H1 (cell line): ENCODE measurements around the gene ADAMTS17. TPM values are rescaled to one million over a fixed set of nuclear protein-coding genes. Genes with fewer than 3 reads are reported as not detected.

Experiments used
- CTCF ChIA-PET: fragments of 300-600 bp; sonication (Branson Sonifier 250); formaldehyde crosslinking; loops from one replicate; lab custom pipeline; 2021; ENCODE audit not compliant: partially characterized antibody; lab: Charles Lee
- POLR2A ChIA-PET: fragments of 300-600 bp; sonication (Branson Sonifier 250); formaldehyde crosslinking; loops from one replicate; lab custom pipeline; 2021; ENCODE audit warnings: inconsistent platforms; ENCODE audit not compliant: partially characterized antibody; lab: Charles Lee
- DNase-seq, 2 experiments: peaks; one replicate each; pipeline versions ENCODE4 v3.0.0 to v3.0.0-alpha.2; 2010 to 2022; ENCODE audit warnings: low spot score in 2 of 2, low read depth in 1 of 2, mixed read lengths in 1 of 2
- FAIRE-seq: peaks from 2 replicates; lab custom pipeline; 2011; peaks lifted over from hg19 to GRCh38; lab: Jason Lieb, UNC
- H2AFZ ChIP-seq: 2 replicates; pipeline ENCODE4 v1.8.1; 2012; ENCODE audit warnings: low read length, inconsistent platforms
- H2AK5ac ChIP-seq: 2 replicates; pipeline ENCODE4 v1.6.1; 2013; ENCODE audit warnings: low read depth, low read length
- H2BK120ac ChIP-seq: replicated peaks from 2 replicates; pipeline ENCODE3; 2013; ENCODE audit warnings: low read depth, low read length, inconsistent platforms
- H2BK12ac ChIP-seq: 2 replicates; pipeline ENCODE4 v1.6.1; 2013; ENCODE audit warnings: low read depth, low read length
- H2BK15ac ChIP-seq: 2 replicates; pipeline ENCODE4 v1.6.1; 2013; ENCODE audit warnings: low read length
- H2BK20ac ChIP-seq: 2 replicates; pipeline ENCODE4 v1.6.1; 2013; ENCODE audit warnings: low read length
- H2BK5ac ChIP-seq: 2 replicates; pipeline ENCODE4 v1.6.1; 2013; ENCODE audit warnings: low read depth, low read length
- H3K14ac ChIP-seq: 2 replicates; pipeline ENCODE4 v1.6.1; 2013; ENCODE audit warnings: inconsistent platforms; ENCODE audit not compliant: insufficient read length
- H3K18ac ChIP-seq: 2 replicates; pipeline ENCODE4 v1.6.1; 2013; ENCODE audit warnings: low read length; ENCODE audit errors: extremely low read depth
- H3K23ac ChIP-seq: 2 replicates; pipeline ENCODE4 v1.6.1; 2013; ENCODE audit warnings: inconsistent platforms; ENCODE audit not compliant: insufficient read length
- H3K23me2 ChIP-seq: 2 replicates; pipeline ENCODE4 v1.6.1; 2013; ENCODE audit warnings: low read depth, low read length
- H3K27ac ChIP-seq: 2 replicates; pipeline ENCODE4 v1.6.1; 2011; ENCODE audit warnings: low read depth, low read length, inconsistent platforms
- H3K27me3 ChIP-seq, 4 experiments: replicated peaks in 1 of 4; 1 replicate in 1 of 4; 2 replicates in 3 of 4; pipeline versions ENCODE4 v1.6.1 to v1.8.1; 2011 to 2013; ENCODE audit warnings: low read length in 3 of 4, mild to moderate bottlenecking in 3 of 4, inconsistent platforms in 2 of 4, mixed read lengths in 2 of 4, moderate library complexity in 1 of 4; ENCODE audit not compliant: control insufficient read depth in 3 of 4, insufficient read depth in 3 of 4; ENCODE audit errors: extremely low read depth in 1 of 4
- H3K36me3 ChIP-seq, 4 experiments: 2 replicates each; pipeline versions ENCODE4 v1.6.1 to v1.8.1; 2011 to 2013; ENCODE audit warnings: mild to moderate bottlenecking in 4 of 4, low read length in 3 of 4, moderate library complexity in 2 of 4, control low read depth in 1 of 4, inconsistent platforms in 1 of 4; ENCODE audit not compliant: insufficient read depth in 4 of 4, control insufficient read depth in 2 of 4
- H3K4ac ChIP-seq: replicated peaks from 2 replicates; pipeline ENCODE3; 2013; ENCODE audit warnings: low read length, low read depth, mixed read lengths, inconsistent platforms; ENCODE audit not compliant: insufficient read length
- H3K4me1 ChIP-seq, 4 experiments: replicated peaks in 1 of 4; 1 replicate in 1 of 4; 2 replicates in 3 of 4; pipeline versions ENCODE4 v1.6.1 to v1.8.1; 2011 to 2013; ENCODE audit warnings: low read length in 3 of 4, inconsistent platforms in 2 of 4, mixed read lengths in 1 of 4; ENCODE audit not compliant: insufficient read depth in 4 of 4, control insufficient read depth in 3 of 4
- H3K4me2 ChIP-seq, 2 experiments: 2 replicates each; pipeline versions ENCODE4 v1.6.1 to v1.8.1; 2011 to 2013; ENCODE audit warnings: low read depth in 2 of 2, low read length in 2 of 2, control low read depth in 1 of 2, inconsistent platforms in 1 of 2, mild to moderate bottlenecking in 1 of 2; ENCODE audit not compliant: insufficient read depth in 1 of 2
- H3K4me3 ChIP-seq, 4 experiments: fragments of 200-600, 300-600 bp in 1 of 4; sonication (generic), shearing (Covaris generic), sonication (Bioruptor Twin) in 1 of 4; 2 replicates each; pipeline versions ENCODE4 v1.5.1 to v1.8.1; 2011 to 2016; ENCODE audit warnings: low read length in 4 of 4, low read depth in 3 of 4, control low read depth in 2 of 4, inconsistent platforms in 2 of 4, mild to moderate bottlenecking in 2 of 4, mixed read lengths in 1 of 4, moderate library complexity in 1 of 4; ENCODE audit not compliant: insufficient read depth in 2 of 4; ENCODE audit errors: extremely low read depth in 1 of 4
- H3K56ac ChIP-seq: replicated peaks from 2 replicates; pipeline ENCODE3; 2013; ENCODE audit warnings: low read depth, mild to moderate bottlenecking, mixed read lengths, low read length, inconsistent platforms; ENCODE audit not compliant: insufficient read length
- H3K79me1 ChIP-seq: 2 replicates; pipeline ENCODE4 v1.6.1; 2013; ENCODE audit warnings: low read depth, low read length, control low read depth
- H3K79me2 ChIP-seq, 2 experiments: 2 replicates each; pipeline versions ENCODE4 v1.6.1 to v1.8.1; 2012 to 2013; ENCODE audit warnings: low read length in 2 of 2, mild to moderate bottlenecking in 2 of 2, inconsistent platforms in 1 of 2; ENCODE audit not compliant: insufficient read depth in 2 of 2, control insufficient read depth in 1 of 2
- H3K9ac ChIP-seq, 4 experiments: replicated peaks in 1 of 4; 1 replicate in 1 of 4; 2 replicates in 3 of 4; pipeline versions ENCODE4 v1.6.1 to v1.8.1; 2011 to 2013; ENCODE audit warnings: low read depth in 3 of 4, low read length in 3 of 4, control low read depth in 2 of 4, mild to moderate bottlenecking in 2 of 4, moderate library complexity in 2 of 4, inconsistent platforms in 1 of 4; ENCODE audit errors: extremely low read depth in 1 of 4
- H3K9me3 ChIP-seq, 2 experiments: 2 replicates each; pipeline versions ENCODE4 v1.6.1 to v1.8.1; 2012 to 2013; ENCODE audit warnings: mild to moderate bottlenecking in 2 of 2, moderate library complexity in 2 of 2, control low read depth in 1 of 2, inconsistent platforms in 1 of 2, low read depth in 1 of 2, low read length in 1 of 2, mixed read lengths in 1 of 2; ENCODE audit not compliant: insufficient read depth in 2 of 2
- H4K20me1 ChIP-seq, 2 experiments: replicated peaks in 1 of 2; 2 replicates each; pipeline versions ENCODE3 to v1.8.1; 2011 to 2013; ENCODE audit warnings: inconsistent platforms in 2 of 2, low read length in 2 of 2, mild to moderate bottlenecking in 1 of 2; ENCODE audit not compliant: insufficient read depth in 2 of 2, control insufficient read depth in 1 of 2
- H4K5ac ChIP-seq: 2 replicates; pipeline ENCODE4 v1.6.1; 2013; ENCODE audit warnings: low read length, low read depth, mixed read lengths, inconsistent platforms; ENCODE audit not compliant: insufficient read length
- H4K8ac ChIP-seq: 2 replicates; pipeline ENCODE4 v1.8.0; 2013; ENCODE audit warnings: mild to moderate bottlenecking, moderate library complexity, low read length, inconsistent platforms; ENCODE audit not compliant: insufficient read depth; ENCODE audit errors: extremely low read depth
- H4K91ac ChIP-seq: replicated peaks from 2 replicates; pipeline ENCODE3; 2013; ENCODE audit warnings: low read length, mixed read lengths, inconsistent platforms; ENCODE audit not compliant: insufficient read length
- ASH2L ChIP-seq: fragments of 200-600, 300-600 bp; sonication (generic); IDR thresholded peaks from one replicate; pipeline ENCODE4 v1.7.1; 2017; ENCODE audit warnings: low read length
- CREB1 ChIP-seq: IDR thresholded peaks from 2 replicates; pipeline ENCODE4 v1.6.1; 2012; ENCODE audit warnings: inconsistent platforms
- GTF2F1 ChIP-seq: IDR thresholded peaks from 2 replicates; pipeline ENCODE4 v1.6.1; 2012; ENCODE audit warnings: low read depth, low read length, improper control_type of control experiment, borderline replicate concordance
- MAFK ChIP-seq: IDR thresholded peaks from 2 replicates; pipeline ENCODE4 v1.6.1; 2012; ENCODE audit warnings: low read depth, mild to moderate bottlenecking, improper control_type of control experiment, low read length
- POLR2A ChIP-seq, 2 experiments: IDR thresholded peaks; 1 replicate in 1 of 2; 2 replicates in 1 of 2; pipeline ENCODE4 v1.6.1; 2011; ENCODE audit warnings: low read depth in 2 of 2, low read length in 2 of 2, mild to moderate bottlenecking in 2 of 2; ENCODE audit errors: control extremely low read depth in 1 of 2
- SIX5 ChIP-seq: IDR thresholded peaks from 2 replicates; pipeline ENCODE4 v1.6.1; 2011; ENCODE audit warnings: mild to moderate bottlenecking, low read depth, low read length
- SUZ12 ChIP-seq: fragments of 200-600 bp; sonication (generic); IDR thresholded peaks from 2 replicates; pipeline ENCODE4 v1.6.1; 2012; ENCODE audit warnings: mild to moderate bottlenecking, inconsistent platforms, low read length, moderate library complexity, mixed read lengths
- TAF7 ChIP-seq: optimal IDR thresholded peaks from 2 replicates; pipeline ENCODE3; 2011; ENCODE audit warnings: low read depth, mild to moderate bottlenecking, inconsistent platforms, low read length, moderate library complexity, borderline replicate concordance
- TBP ChIP-seq: IDR thresholded peaks from 2 replicates; pipeline ENCODE4 v1.6.1; 2011; ENCODE audit warnings: low read depth, low read length, improper control_type of control experiment
- TCF12 ChIP-seq: IDR thresholded peaks from 2 replicates; pipeline ENCODE4 v1.6.1; 2011; ENCODE audit warnings: low read depth, mild to moderate bottlenecking, low read length
- WGBS, 2 experiments: shearing (Covaris generic) in 1 of 2; methylation state at CpG; one replicate each; pipeline versions ENCODE4 v1.1.6 to v1.1.7; 2013 to 2015; ENCODE audit warnings: low lambda C conversion rate in 2 of 2, mixed read lengths in 2 of 2, inconsistent platforms in 1 of 2, low coverage in 1 of 2, missing lambda C conversion rate in 1 of 2; ENCODE audit not compliant: insufficient replicate concordance in 2 of 2, insufficient coverage in 1 of 2, insufficient read length in 1 of 2; ENCODE audit errors: extremely low coverage in 1 of 2, missing lambda C conversion rate in 1 of 2; 5-methylcytosine and 5-hydroxymethylcytosine counted together
- polyA plus RNA-seq, 7 experiments: library from polyadenylated mRNA; depleted of rRNA in 3 of 7; stranded (reverse) in 5 of 7; unstranded in 2 of 7; fragments of >200 nt in 5 of 7; fragments of 200-250 nt in 2 of 7; gene quantifications; 1 replicate in 5 of 7; 2 replicates in 1 of 7; 4 replicates in 1 of 7; pipeline versions ENCODE4 v1.2.1 to v1.2.3, GENCODE V29; 2011 to 2013; ENCODE audit warnings: missing spikeins in 2 of 7, mixed read lengths in 2 of 7
- total RNA-seq: library from RNA; stranded (reverse); fragmentation: NEBNext Ultra II Directional; extraction: Animal tissue kit (Norgen Biotek cat#: 25700); gene quantifications from 2 replicates; pipeline ENCODE4 v1.2.1, GENCODE V29; 2021
- TF ChIP-seq, protein P1 (sequence below), 3 experiments: IDR thresholded peaks; 1 replicate in 2 of 3; 2 replicates in 1 of 3; pipeline versions ENCODE4 v1.5.1 to v1.6.1; 2011; ENCODE audit warnings: low read length in 3 of 3, mild to moderate bottlenecking in 3 of 3, inconsistent platforms in 2 of 3, low read depth in 1 of 3, moderate library complexity in 1 of 3; ENCODE audit not compliant: insufficient read depth in 1 of 3; ENCODE audit errors: control extremely low read depth in 1 of 3

The ADAMTS17 gene
- total and polyA plus RNA-seq, 2 of the 8 experiments (the other 6 are each of a cell fraction or from before 2014, with no cell fraction given) = 0.51 to 1.7 TPM

DNA sequence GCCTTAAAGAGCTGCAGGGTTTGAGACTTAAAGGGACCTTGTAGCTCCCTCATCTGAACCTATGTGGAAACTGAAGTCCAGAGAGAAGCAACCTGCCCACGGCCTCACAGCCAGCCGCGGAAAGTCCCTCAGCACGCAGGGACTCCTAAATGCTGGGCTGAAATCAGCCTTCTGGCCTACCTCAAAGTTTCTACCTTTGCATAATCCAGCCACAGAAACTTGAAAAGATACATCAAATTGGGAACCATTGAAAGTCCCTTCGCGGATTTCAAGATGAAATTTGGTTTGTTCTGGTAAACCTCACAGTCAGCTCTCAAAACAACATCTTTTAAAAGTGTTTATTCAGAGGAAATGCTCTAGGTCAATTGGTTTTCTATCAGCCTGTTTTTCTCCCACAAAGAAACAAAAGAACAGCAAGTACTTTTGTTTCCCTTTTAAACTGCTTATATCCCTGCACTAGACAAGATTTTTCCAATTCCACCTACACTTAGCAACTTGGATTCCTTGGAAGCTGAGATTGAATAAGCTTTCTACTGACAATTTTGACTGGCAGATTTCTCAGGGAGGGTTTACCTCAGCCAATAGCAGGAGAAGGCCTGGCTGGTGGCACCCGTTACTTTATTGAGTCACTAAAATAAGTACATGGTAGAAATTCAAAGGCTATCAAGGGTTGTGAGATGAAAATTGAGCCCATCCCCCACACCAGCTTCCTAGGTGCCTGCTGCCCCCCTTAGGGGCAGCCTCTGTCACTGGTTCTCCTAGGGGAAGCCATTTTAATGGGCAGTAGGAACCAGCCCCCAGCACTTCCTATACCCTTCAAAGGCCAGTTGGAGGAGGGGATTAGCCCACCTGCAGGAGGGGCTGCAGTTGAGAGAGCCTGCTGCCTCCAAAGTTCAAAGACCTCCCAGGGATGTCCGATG is 171.2 kb downstream of the ADAMTS17 start:
- Histone ChIP-seq H3K9me3 (no peaks in the 10 kb centered on the region), H2AK5ac (no peak overlapping the region), H3K4me3 (no peak overlapping the region), H3K27me3 (no peaks in the 10 kb centered on the region), H2BK20ac (no peak overlapping the region), H3K14ac (no peak overlapping the region), H4K91ac (no peak overlapping the region), H3K23me2 (no peaks in the 10 kb centered on the region), H3K27ac (no peak overlapping the region), H3K79me1 (no peaks in the 10 kb centered on the region), H3K36me3 (no peaks in the 10 kb centered on the region), H3K4me1 (no peaks in the 10 kb centered on the region), H2AFZ (no peak overlapping the region; the same call in 1 of the 2 replicates), H3K79me2 (no peaks in the 10 kb centered on the region), H2BK120ac (no peak overlapping the region), H4K20me1 (no peaks in the 10 kb centered on the region), H3K23ac (no peak overlapping the region), H4K5ac (no peak overlapping the region), H3K18ac (no peak overlapping the region), H2BK5ac (no peak overlapping the region), H3K56ac (no peak overlapping the region), H3K4me2 (no peak overlapping the region), H2BK12ac (no peak overlapping the region), H4K8ac (no peak overlapping the region), H3K9ac (no peak overlapping the region), H2BK15ac (no peak overlapping the region), H3K4ac (no peak overlapping the region)
- TF ChIP-seq TCF12 (no peak), POLR2A (IDR thresholded peaks at IDR 0.05; ENCODE audit: control extremely low read depth in 1 of 2, low read depth in 2 of 2, low read length in 2 of 2) (no peak), TBP (no peak), SIX5 (no peak), SUZ12 (no peak), TAF7 (no peak), MAFK (no peak), CREB1 (no peak), ASH2L (no peak), GTF2F1 (no peak)
- TF ChIP-seq, protein P1, sequence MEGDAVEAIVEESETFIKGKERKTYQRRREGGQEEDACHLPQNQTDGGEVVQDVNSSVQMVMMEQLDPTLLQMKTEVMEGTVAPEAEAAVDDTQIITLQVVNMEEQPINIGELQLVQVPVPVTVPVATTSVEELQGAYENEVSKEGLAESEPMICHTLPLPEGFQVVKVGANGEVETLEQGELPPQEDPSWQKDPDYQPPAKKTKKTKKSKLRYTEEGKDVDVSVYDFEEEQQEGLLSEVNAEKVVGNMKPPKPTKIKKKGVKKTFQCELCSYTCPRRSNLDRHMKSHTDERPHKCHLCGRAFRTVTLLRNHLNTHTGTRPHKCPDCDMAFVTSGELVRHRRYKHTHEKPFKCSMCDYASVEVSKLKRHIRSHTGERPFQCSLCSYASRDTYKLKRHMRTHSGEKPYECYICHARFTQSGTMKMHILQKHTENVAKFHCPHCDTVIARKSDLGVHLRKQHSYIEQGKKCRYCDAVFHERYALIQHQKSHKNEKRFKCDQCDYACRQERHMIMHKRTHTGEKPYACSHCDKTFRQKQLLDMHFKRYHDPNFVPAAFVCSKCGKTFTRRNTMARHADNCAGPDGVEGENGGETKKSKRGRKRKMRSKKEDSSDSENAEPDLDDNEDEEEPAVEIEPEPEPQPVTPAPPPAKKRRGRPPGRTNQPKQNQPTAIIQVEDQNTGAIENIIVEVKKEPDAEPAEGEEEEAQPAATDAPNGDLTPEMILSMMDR (IDR thresholded peaks at IDR 0.05; ENCODE audit: control extremely low read depth in 1 of 3, insufficient read depth in 1 of 3, low read depth in 1 of 3, low read length in 3 of 3) = no peak
- FAIRE-seq = no peak
- no peak for DNase-seq
- WGBS, 2 experiments = 87% methylated on average over 8 of the region's 8 CpGs; no CpG with 5 or more reads in 1 of the 2 experiments
- CTCF ChIA-PET = interaction anchor here (0.7 to 1.5 kb wide), 3 partner anchors 10 to 16 kb away, joined by 3 to 7 read pairs (median 3); no protein-coding TSS in a partner anchor
- POLR2A ChIA-PET = no interaction called here
